ENCODE results near the gene PARD3.

DNA sequence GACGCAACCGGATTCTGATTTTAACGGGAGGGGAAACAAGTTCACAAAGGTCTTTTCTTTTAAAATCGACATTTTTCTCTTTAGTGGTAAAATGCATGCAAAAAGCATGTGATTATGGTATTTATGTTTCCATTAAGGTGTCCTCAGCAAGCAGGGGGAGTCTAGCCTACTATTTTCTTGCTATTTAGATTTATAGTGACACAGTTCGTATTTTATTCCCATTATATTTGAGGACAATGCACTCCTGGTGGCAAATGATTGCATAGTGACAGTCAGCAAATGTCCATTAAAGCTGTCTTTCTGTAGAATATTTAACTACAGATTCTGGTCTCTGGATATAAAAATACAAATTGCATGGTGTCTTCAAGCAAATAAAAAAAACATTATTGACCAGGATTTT, 554.2 kb downstream of the PARD3 start:
- no peak for TF ChIP-seq POLR2A (IDR thresholded peaks at IDR 0.05)
- TF ChIP-seq, protein P1, sequence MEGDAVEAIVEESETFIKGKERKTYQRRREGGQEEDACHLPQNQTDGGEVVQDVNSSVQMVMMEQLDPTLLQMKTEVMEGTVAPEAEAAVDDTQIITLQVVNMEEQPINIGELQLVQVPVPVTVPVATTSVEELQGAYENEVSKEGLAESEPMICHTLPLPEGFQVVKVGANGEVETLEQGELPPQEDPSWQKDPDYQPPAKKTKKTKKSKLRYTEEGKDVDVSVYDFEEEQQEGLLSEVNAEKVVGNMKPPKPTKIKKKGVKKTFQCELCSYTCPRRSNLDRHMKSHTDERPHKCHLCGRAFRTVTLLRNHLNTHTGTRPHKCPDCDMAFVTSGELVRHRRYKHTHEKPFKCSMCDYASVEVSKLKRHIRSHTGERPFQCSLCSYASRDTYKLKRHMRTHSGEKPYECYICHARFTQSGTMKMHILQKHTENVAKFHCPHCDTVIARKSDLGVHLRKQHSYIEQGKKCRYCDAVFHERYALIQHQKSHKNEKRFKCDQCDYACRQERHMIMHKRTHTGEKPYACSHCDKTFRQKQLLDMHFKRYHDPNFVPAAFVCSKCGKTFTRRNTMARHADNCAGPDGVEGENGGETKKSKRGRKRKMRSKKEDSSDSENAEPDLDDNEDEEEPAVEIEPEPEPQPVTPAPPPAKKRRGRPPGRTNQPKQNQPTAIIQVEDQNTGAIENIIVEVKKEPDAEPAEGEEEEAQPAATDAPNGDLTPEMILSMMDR (IDR thresholded peaks at IDR 0.05) = no peak
- no peak for TF ChIP-seq POLR2AphosphoS5 (IDR thresholded peaks at IDR 0.05)
- TF ChIP-seq EP300 (IDR thresholded peaks at IDR 0.05) = no peak
